HG02763 (cell line): Measurements from ENCODE around the gene COX6B1.
"Not testable (repeated sequence)": the region's sequence is repeated elsewhere in the genome, so short reads cannot be mapped to it uniquely, and the experiment has no call there.

ENCODE experiments used
- ATAC-seq: cut with Tn5 transposase; IDR thresholded peaks from one replicate; pipeline ENCODE4 v1.9.1; 2021; ENCODE audit warnings: mild to moderate bottlenecking, moderate library complexity; ENCODE audit not compliant: unreplicated experiment

COX6B1 gene

DNA sequence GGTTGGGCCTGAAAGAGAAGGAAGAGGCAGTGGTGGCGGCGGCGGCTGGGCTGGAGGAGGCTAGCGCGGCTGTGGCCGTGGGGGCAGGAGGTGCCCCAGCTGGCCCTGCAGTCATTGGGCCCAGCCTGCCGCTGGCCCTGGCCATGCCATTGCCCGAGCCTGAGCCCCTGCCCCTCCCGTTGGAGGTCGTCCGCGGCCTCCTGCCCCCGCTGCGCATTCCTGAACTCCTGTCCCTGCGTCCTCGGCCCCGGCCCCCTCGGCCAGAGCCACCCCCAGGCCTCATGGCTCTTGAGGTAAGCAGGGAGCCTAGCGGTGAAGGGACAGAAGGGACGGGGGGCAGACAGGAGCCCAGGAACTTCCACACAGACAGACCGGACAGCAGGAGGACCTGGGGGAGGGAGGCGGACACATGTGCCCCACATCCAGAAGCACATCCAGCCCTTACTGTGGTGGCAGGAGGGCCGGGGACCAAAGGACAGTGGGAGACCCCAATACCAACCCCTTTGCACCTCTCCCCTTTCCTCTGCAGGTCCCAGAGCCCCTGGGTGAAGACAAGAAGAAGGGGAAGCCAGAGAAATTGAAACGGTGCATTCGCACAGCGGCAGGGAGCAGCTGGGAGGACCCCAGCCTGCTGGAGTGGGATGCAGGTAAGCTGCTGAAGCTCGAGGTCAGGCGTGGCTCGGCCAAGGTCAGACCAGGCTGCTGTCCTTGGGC lies 14.2 kb upstream of the COX6B1 start:
- ATAC-seq: no peak

DNA sequence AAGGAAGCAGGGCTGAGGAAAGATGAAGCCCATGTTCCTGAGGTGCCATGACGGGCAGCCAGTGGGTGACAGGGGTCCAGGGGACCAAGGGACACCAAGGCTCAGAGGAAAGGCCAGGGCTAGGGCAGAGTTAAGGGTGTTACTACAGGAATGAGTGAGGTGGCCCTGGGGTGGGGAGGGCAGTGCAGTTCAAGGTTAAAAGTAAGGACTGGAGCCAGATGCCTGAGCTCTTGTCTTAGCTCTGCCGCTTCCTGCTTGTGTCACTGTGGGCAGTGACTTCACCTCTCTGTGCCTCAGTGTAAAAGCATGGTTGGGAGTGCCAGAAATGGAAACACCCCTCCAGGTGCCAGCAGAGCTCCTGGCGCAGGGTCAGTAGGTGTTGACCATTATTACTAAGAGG lies 11.5 kb upstream of the COX6B1 start:
- ATAC-seq: no peak

DNA sequence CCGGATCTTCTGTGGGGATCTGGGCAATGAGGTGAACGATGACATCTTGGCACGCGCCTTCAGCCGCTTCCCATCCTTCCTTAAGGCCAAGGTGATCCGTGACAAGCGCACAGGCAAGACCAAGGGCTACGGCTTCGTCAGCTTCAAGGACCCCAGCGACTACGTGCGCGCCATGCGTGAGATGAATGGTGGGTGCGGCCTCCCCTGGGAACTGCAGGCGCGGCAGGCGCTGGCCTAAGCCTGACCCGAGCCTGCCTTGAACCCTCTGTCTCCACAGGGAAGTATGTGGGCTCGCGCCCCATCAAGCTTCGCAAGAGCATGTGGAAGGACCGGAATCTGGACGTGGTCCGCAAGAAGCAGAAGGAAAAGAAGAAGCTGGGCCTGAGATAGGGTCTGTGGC lies 11.0 kb upstream of the COX6B1 start:
- ATAC-seq: no peak

DNA sequence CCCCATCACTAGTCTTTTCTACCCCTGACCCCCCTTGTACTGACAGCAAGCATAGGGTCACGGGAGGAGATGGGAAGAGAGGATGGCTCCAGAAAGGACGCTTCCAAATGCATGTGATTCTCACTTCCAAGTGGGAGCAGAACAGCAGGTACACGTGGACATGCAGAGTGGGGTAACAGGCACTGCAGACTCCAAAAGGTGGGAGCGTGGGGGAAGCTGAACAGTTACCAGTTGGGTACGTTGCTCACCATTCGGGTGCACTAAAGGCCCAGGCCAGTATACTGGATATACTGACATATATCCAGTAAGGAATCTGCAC lies 8.8 kb upstream of the COX6B1 start:
- ATAC-seq: no peak

DNA sequence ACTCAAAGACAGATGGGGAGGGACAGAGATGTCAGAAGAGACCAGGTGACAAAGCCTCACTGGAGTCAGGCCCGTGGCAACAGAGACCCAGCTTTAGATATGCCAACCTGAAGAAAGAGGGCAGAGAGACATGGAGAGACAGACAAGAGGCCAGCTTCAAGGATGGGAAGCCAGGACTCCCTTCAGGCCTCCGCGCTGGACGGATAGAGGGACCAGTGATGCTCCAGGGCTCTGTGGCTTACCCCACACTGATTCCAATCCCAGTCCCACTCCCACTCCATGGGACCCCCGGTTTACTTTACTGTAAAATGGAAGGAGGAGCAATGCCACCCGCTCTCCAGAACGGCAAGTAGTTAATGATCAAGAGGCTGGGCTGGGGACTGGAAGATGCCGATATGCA lies 8.3 kb upstream of the COX6B1 start:
- ATAC-seq: no peak

DNA sequence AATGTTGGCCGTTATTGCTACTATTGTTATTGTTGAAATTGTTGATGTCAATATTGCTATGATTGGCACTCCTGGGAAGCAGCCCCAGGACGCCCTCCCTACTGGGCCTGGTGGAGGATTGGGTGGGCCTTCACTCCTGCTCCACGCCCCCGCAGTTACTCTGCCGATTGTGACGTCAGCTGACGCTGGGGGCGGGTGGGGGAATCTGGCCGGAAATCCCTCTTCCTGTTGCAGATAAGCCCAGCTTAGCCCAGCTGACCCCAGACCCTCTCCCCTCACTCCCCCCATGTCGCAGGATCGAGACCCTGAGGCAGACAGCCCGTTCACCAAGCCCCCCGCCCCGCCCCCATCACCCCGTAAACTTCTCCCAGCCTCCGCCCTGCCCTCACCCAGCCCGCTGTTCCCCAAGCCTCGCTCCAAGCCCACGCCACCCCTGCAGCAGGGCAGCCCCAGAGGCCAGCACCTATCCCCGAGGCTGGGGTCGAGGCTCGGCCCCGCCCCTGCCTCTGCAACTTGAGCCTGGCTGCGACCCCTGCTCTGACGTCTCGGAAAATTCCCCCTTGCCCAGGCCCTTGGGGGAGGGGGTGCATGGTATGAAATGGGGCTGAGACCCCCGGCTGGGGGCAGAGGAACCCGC lies 6.5 kb upstream of the COX6B1 start, which contains the start of gene ETV2:
TSS of gene ETV2 (plus strand) at position 231 of the 637 bp plus-strand sequence. CDS start 716 bp downstream, outside the sequence.
- ATAC-seq: no peak

DNA sequence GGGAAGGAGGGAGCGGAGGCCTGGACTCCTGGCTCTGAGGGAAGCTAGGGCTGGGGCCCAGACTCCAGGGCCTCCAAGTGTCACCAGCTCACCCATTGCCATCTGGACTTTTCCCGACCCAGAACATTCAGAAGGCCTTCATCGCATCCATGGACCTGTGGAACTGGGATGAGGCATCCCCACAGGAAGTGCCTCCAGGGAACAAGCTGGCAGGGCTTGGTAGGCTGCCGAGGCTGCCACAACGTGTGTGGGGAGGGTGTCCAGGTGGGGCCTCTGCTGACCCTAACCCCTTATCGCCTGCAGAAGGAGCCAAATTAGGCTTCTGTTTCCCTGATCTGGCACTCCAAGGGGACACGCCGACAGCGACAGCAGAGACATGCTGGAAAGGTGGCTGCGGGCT lies 5.8 kb upstream of the COX6B1 start:
- ATAC-seq: no peak

DNA sequence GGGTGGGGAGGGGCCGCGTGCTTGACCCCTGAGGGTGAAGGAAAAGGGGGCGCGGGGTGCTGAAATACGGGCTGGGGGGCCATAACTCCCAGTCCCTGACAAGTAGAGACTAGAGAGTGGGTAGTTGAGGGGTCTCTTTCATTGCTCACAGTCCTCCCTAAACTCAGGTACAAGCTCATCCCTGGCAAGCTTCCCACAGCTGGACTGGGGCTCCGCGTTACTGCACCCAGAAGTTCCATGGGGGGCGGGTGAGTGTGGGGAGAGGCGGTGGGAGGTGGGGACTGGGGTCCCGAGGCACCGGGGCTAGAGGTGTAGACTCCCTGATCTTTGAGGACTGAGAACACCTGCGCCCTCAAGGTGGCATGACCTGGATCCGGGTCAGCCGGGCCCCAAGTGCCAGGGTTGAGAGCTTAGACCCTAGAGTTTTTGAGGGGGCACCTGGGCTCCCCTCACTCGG lies 5.3 kb upstream of the COX6B1 start:
- no peak for ATAC-seq

DNA sequence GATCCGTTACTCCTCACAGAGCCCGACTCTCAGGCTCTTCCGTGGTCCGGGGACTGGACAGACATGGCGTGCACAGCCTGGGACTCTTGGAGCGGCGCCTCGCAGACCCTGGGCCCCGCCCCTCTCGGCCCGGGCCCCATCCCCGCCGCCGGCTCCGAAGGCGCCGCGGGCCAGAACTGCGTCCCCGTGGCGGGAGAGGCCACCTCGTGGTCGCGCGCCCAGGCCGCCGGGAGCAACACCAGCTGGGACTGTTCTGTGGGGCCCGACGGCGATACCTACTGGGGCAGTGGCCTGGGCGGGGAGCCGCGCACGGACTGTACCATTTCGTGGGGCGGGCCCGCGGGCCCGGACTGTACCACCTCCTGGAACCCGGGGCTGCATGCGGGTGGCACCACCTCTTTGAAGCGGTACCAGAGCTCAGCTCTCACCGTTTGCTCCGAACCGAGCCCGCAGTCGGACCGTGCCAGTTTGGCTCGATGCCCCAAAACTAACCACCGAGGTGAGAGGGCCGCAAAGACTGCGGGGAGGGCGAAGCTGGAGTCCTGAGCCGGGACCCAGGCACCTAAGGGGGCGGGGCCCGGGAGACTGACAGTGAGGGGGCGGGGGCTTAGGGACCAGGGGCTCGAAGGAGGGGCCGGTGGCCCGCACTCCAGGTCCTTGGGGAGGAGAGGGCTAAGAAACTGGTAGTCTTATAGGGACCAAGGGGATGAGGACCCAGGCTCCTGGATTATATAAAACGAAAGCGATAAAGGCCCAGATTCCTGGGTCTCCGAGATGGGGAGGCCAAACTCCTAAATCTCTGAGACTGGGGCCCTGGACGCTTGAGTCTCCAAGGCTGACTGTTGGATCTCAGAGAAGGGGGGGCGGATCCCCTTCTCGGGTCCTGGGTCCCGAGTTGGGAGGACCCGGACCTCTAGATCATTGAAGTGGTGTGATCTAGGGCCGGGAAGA lies 4.6 kb upstream of the COX6B1 start:
- ATAC-seq: peak; percentile 35

DNA sequence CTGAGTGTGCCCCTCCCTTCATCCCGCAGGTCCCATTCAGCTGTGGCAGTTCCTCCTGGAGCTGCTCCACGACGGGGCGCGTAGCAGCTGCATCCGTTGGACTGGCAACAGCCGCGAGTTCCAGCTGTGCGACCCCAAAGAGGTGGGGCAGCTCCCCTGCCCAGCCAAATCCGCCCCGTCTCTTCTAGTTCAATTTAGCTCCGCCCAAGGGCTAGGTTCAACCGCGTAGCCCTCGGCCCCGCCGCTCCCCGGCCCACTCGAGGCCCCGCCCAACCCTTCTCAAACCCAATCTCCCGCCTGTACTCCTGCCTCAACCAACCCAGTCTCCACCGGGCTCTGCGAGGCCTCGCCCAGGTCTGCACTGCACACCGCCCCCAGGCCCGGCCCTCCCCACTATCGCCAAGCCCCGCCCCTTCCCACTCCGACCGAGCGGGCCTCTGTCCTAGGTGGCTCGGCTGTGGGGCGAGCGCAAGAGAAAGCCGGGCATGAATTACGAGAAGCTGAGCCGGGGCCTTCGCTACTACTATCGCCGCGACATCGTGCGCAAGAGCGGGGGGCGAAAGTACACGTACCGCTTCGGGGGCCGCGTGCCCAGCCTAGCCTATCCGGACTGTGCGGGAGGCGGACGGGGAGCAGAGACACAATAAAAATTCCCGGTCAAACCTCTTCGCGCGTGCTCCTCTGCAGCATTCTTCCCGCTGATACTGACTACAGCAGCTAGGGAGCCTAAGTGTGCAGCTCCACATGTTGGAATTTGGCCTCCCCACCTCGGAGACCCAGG lies 3.7 kb upstream of the COX6B1 start:
- ATAC-seq: peak; percentile 59

DNA sequence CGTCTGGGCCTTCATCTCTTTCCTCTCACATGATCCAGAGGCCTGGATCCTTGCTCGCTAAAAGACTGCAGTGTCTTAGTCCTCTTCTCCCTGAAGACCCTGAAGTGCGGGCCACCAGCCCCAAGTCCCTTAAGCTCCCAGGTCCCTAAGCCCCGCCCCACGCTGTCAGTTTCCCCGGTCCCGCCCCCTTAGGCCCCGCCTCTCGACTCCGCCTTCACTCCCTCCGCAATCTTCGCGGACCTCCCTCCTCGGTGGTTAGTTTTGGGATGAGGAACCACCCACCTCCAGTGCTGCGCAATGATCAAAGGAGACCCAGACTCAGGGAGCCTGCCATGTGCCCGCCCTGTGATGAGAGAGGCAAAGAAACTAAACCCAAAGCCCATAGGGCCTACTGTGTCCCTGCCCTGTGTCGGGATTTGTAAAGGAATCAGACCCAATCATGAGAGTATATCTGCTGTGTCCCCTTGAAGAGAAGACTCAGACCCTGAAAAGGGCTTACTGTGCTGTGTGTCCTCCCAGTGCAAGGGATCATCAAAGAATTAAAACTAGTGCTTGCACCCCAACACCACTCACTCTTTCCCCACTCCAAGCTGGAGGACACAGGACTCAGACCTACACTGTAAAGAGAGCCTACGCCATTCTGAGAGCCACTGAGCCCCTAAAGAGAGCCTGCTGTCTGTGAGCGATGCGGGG lies 3.0 kb upstream of the COX6B1 start:
- ATAC-seq: no peak

DNA sequence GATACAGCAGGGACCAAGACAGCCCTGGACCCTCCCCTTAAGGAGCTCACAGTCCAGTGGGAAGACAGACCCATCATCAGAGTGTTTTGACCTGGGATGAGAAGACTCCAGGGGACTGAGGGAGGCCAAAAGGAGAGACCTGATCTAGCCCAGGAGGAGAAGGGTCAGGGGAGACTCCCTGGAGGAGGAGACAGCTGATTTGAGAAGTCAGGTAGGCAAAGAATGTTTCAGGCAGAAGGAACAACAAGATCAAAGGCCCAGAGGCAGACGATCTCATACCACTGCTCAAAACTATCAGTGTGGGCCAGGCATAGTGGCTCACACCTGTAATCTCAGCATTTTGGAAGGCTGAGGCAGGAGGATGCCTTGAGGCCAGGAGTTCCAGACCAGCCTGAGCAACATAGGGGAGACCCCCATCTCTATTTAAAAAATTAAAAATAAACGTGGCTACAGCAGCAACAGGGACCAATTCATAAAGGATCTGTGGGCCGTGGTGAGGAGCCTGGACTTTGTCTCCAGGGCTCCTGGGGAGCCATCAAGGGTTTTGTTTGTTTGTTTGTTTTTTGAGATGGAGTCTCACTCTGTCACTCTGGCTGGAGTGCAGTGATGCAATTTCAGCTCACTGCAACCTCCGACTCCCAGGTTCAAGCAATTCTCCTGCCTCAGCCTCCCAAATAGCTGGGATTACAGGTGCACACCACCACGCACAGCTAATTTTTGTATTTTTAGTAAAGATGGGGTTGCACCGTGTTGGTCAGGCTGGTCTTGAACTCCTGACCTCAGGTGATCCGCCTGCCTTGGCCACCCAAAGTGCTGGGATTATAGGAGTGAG lies 2.2 kb upstream of the COX6B1 start:
- ATAC-seq: no peak

DNA sequence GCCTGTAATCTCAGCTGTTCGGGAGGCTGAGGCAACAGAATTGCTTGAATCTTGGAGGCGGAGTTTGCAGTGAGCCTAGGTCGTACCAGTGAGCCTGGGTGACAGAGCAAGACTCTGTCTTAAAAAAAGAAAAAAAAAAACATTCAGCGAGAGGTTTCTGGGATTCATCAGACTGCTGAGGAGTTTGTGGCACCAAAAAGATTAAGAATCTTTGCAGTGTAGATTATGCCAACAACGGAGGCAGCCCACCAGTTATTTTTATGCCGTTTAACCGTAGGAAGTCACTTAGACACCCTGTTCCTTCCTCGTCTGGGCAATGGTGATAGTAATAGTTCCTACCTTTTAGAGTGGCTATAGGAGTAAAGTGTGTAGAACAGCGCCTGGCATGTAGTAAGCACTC lies 2.5 kb downstream of the COX6B1 start:
- no peak for ATAC-seq

DNA sequence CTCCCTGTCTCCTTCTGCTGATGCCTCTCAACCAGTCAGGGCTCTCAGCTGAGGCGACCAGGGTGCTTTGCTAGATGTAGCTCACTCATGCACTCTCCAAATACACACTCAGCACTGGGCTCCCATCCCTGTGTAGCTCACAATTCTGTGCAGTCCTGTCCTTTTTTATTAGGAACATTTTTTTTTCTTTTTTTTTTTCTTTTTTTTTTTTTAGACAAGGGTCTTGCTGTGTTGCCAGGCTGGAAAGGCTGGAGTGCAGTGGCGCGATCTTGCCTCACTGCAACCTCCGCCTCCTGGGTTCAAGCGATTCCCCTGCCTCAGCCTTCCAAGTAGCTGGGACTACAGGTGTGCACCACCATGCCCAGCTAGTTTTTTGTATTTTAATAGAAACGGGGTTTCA lies 6.7 kb downstream of the COX6B1 start:
- not testable (repeated sequence) for ATAC-seq

DNA sequence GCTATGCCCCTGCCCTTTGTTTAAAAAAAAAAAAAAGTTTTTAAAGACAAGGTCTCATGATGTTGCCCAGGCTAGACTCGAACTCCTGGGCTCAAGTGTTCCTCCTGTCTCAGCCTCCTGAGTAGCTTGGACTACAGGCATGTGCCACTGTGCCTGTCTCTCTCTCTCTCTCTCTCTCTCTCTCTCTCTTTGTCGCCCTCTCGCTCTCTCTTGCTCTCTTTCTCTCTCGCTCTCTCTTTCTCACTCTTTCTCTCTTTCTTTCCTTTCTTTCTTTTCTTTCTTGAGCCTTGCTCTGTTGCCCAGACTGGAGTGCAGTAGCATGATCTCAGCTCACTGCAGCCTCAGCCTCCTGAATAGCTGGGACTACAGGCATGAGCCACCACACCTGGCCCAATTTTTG lies 7.5 kb downstream of the COX6B1 start:
- ATAC-seq: no peak

DNA sequence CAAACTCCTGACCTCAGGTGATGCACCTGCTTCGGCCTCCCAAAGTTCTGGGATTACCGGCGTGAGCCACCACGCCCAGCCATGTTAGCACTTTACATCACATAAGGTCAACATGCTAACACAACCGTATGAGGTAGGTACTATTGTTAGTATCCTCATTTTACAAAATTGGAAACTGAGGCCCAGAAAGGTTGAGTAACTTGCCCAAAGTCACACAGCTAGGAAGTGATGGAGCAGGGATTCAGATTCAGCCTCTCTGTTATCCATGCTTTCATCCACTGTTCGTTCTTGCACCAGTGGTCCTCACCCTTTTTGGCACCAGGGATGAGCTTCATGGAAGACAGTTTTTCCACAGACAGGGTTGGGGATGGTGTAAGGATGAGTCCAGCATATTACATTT lies 8.6 kb downstream of the COX6B1 start:
- ATAC-seq: no peak

DNA sequence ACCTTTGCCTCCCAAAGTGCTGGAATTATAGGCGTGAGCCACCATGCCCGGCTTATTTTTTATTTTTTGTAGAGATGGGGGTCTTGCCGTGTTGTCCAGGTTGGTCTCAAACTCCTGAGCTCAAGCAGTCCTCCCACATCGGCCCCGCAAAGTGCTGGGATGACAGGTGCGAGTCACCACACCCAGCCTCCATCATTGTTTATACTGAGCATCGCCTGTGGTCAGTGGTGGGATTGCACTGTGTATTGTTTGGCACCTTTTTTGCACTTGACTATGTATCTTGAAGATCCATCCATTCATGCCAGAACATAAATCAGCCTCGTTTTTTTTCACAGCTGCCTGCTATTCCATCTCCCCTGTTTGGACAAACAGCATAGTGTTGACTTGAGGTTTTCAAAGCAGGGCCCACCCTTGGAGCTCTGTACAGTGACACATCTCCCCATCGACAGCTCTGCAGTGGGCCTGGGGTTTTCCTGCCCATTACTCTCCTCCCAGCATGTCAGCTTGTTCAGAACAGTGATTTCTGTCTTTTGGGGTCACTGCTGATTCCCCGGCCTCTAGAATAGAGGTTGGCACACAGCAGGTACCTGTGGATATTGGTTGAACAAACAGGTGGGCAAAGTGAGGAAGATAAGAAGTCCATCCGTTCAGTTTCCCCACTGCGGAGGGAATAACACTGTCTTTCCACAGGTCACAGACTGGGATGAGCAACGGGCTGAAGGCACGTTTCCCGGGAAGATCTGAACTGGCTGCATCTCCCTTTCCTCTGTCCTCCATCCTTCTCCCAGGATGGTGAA lies 10.0 kb downstream of the COX6B1 start:
- ATAC-seq: no peak

DNA sequence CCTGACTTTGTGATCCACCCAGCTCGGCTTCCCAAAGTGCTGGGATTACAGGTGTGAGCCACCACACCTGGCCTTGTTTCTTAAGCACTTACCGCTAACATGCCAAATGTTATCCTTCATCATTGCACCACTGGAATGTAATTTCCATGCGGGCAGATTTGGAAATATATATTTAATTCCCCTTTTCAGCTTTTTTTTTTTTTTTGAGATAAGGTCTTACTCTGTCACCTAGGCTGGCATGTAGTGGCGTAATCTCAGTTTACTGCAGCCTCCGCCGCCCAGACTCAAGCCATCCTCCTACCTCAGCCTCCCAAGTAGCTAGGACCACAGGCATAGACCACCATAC lies 13.8 kb downstream of the COX6B1 start:
- no peak for ATAC-seq

DNA sequence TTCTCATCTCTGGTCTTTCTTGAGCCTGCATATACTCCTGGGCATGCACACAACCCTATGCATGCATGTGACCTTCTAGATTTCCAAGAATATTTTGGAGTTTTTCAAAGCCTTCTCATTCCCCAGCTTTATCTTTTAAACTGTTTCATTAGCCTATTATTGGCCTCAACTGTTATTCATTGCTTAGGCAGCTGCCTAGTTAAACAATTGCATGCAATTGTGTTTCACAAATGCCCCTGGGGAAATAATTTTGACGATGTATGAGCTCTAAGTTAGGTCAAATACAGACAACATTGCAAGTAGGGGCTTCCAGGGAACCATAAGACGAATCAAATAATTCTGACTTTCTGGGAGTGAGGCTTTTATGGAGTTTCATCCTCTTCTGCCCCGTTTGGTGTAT lies 15.9 kb downstream of the COX6B1 start:
- ATAC-seq: no peak
